ACC112 (cell line): ENCODE results near the gene VAPB.

Source experiments
- H2AFZ ChIP-seq: fragments of 200-600 bp; sonication (generic); one replicate; pipeline ENCODE4 v1.6.0; 2017; ENCODE audit warnings: antibody characterized with exemption, low read length; ENCODE audit not compliant: unreplicated experiment
- H3K27ac ChIP-seq: fragments of 200-600 bp; sonication (generic); 2 replicates; pipeline ENCODE4 v1.5.1; 2014; ENCODE audit warnings: low read depth, mild to moderate bottlenecking, antibody characterized with exemption, low read length, moderate library complexity
- H3K27me3 ChIP-seq: fragments of 200-600 bp; sonication (generic); 2 replicates; pipeline ENCODE4 v1.6.1; 2014; ENCODE audit warnings: mild to moderate bottlenecking, antibody characterized with exemption, low read length, moderate library complexity, mixed read lengths; ENCODE audit not compliant: insufficient read depth
- H3K36me3 ChIP-seq: fragments of 200-600 bp; sonication (generic); 2 replicates; pipeline ENCODE4 v1.6.1; 2016; ENCODE audit warnings: mild to moderate bottlenecking, antibody characterized with exemption, low read length, moderate library complexity, mixed read lengths; ENCODE audit not compliant: insufficient read depth
- H3K4me1 ChIP-seq: fragments of 200-600 bp; sonication (generic); one replicate; pipeline ENCODE4 v1.6.1; 2016; ENCODE audit warnings: low read length, mixed read lengths; ENCODE audit not compliant: insufficient read depth, unreplicated experiment, control insufficient read depth
- H3K4me3 ChIP-seq: fragments of 200-600 bp; sonication (generic); 2 replicates; pipeline ENCODE4 v1.5.1; 2014; ENCODE audit warnings: mild to moderate bottlenecking, low read depth, low read length
- H3K79me2 ChIP-seq: fragments of 200-600 bp; sonication (generic); one replicate; pipeline ENCODE4 v1.6.0; 2016; ENCODE audit warnings: low read length; ENCODE audit not compliant: control insufficient read depth, unreplicated experiment, insufficient read depth

VAPB gene

DNA sequence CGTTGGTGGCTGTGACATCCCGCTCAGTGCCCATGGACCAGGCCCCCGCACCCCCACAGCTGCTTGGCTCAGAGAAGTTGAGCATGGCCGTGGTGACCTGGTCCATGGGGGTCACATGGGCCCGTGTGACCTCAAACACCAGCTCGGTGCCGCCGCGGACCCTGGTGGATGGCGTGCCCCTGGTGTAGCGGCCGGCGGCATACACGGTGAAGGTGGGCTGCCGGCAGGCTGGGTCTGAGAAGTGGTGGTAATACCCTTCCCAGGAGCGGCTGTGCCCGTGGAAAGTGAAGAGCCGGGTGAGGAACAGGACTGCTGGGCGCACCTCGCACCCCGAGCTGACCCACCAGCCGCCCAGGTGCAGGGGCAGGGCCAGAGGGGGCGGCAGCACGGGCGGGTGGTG lies 72.1 kb downstream of the VAPB start:
- peaks cover 7% of the 10 kb centered on the region for H3K4me1 ChIP-seq
- H2AFZ ChIP-seq: no peak overlapping the region
- H3K36me3 ChIP-seq: no peaks in the 10 kb centered on the region
- no peaks in the 10 kb centered on the region for H3K27me3 ChIP-seq
- no peaks in the 10 kb centered on the region for H3K79me2 ChIP-seq
- no peak overlapping the region for H3K4me3 ChIP-seq
- H3K27ac ChIP-seq: no peak overlapping the region

DNA sequence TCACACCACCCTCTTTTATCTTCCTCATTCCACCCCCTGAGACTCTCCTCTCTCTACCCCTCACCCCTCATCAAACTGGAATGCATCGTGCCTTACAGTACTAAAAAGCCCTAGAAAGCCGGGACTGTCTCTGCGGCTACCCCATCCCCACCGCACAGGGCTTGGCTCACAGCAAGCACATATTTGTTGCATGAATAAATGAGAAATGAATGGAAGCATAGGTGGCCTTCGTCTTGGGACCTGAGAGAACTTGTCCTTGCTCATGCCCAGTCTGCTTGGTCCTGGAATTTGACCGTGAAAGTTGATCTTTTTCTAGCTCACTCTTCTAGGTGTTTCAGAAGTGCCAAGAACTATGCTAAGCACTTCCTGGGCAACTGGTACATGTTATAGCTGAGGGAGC lies 72.9 kb downstream of the VAPB start:
- Histone ChIP-seq H3K27me3 (no peaks in the 10 kb centered on the region), H3K4me3 (no peak overlapping the region), H3K36me3 (no peaks in the 10 kb centered on the region), H3K4me1 (peaks cover 7% of the 10 kb centered on the region), H2AFZ (no peak overlapping the region), H3K27ac (no peak overlapping the region), H3K79me2 (no peaks in the 10 kb centered on the region)

DNA sequence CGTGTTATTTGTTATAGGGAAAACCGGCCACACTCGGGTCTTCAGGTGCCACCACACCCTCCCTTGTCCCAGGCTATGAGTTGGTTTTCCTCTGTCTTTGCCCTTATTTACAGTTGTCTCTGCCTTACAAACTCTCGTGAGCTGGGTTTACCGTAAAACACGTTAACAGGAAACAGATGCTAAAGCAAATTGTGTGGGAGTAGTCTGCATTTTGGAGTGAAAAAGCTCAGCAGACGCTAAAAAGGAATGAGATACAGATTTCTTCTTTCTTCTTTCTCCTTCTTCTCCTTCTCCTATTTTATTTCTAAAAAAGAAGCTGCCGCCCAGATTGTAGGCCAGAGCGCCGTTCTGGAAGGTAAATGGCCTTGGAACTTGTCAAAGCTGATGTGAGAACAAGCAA lies 74.2 kb downstream of the VAPB start:
- H3K4me1 ChIP-seq: peaks cover 4% of the 10 kb centered on the region
- H3K36me3 ChIP-seq: no peaks in the 10 kb centered on the region
- H3K27ac ChIP-seq: no peak overlapping the region
- no peaks in the 10 kb centered on the region for H3K79me2 ChIP-seq
- no peak overlapping the region for H3K4me3 ChIP-seq
- no peaks in the 10 kb centered on the region for H3K27me3 ChIP-seq
- H2AFZ ChIP-seq: no peak overlapping the region

DNA sequence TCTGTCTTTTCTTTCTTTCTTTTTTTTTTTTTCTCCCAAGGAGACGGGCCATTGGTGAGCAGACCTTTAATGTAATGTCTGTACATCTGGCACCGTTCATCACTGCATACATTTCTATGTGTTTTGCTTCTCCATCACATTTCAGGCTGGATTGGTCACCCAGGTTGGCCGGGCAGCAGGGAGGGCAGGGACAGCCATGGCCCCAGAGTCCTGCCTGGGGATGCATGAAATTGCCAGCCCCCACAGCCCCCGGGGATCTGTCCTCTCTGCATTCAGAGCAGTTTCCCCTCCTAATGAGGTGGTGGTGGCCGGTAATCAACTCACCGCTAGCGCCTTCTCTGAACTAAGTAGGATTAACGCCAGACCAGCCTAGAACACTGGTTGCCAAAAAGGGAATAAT lies 75.8 kb downstream of the VAPB start:
- no peak overlapping the region for H3K4me3 ChIP-seq
- H2AFZ ChIP-seq: no peak overlapping the region
- H3K27me3 ChIP-seq: no peaks in the 10 kb centered on the region
- no peak overlapping the region for H3K27ac ChIP-seq
- no peaks in the 10 kb centered on the region for H3K4me1 ChIP-seq
- no peaks in the 10 kb centered on the region for H3K79me2 ChIP-seq
- no peaks in the 10 kb centered on the region for H3K36me3 ChIP-seq

DNA sequence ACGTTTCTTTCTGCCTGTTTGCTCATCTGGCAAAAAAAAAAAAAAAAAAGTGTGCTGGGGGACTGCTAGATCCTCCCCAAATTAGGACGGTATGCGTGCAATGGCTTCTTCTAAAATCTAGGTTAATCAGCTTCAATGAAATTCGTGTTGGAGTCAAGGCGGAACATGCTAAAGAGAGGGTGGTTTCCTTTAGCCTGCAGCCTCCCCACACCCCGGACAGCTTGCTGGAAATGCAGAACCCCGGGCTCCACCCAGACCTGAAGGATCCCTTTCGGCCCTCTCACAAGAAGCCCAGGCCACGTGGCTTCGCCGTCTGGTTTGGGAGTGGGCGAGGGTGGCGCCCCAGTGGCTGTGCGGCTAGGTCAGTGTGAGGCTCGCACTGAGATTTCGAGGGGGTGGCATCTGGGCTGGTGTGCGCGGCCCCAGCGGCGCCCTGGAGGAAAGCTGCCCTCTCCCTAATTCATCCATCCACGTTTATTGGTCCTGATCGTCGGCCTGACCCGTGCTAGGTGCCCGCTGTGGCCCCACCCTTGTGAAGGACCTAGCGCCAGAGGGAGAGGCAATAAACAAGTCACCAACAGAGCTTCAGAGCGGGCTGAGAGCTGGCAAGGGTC lies 77.2 kb downstream of the VAPB start:
- no peak overlapping the region for H3K27ac ChIP-seq
- no peak overlapping the region for H3K4me3 ChIP-seq
- no peaks in the 10 kb centered on the region for H3K36me3 ChIP-seq
- H2AFZ ChIP-seq: no peak overlapping the region
- no peaks in the 10 kb centered on the region for H3K79me2 ChIP-seq
- H3K4me1 ChIP-seq: no peaks in the 10 kb centered on the region
- no peaks in the 10 kb centered on the region for H3K27me3 ChIP-seq

DNA sequence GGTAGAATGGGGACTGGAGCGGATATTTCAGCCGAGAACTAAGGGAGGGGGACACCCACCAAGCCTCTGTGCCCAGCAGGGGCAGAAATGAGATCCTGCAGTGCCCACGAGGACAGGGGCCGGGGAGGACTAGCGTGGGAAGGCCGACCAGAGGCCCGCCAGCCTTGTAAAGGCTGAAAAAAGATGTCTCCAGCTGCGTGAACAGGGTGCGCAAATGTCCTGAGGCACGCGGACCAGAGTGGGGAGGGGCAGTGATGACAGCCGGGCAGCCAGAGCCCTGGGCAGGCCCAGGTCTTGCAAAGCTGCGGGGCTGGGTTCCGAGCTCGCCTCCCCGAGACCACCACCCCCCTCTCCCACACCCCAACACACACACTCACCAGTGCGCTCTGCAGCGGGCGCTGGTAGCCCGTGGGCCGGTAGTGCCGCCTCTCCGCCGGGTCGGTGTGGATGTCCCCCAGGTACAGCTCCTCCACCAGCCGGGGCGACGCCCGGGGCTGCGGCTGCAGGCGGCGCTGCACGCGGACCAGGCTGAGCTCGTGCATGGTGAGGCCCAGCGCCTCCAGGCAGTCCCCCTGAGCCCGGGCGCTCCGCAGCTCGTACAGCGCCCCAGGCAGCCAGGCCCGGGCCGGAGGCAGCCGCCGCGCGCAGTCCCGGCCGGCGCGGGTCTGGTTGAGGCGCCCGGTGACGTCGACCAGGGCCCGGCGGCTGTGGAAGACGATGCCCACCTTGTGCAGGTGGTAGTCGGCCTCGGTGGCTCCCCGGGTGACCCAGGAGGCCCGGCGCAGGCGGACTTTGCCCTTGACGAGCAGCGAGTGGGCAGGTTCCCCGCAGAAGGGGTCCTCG lies 77.9 kb downstream of the VAPB start:
- Histone ChIP-seq H3K36me3 (no peaks in the 10 kb centered on the region), H3K27ac (no peak overlapping the region), H3K4me1 (no peaks in the 10 kb centered on the region), H3K79me2 (no peaks in the 10 kb centered on the region), H3K27me3 (no peaks in the 10 kb centered on the region), H3K4me3 (no peak overlapping the region), H2AFZ (no peak overlapping the region)

DNA sequence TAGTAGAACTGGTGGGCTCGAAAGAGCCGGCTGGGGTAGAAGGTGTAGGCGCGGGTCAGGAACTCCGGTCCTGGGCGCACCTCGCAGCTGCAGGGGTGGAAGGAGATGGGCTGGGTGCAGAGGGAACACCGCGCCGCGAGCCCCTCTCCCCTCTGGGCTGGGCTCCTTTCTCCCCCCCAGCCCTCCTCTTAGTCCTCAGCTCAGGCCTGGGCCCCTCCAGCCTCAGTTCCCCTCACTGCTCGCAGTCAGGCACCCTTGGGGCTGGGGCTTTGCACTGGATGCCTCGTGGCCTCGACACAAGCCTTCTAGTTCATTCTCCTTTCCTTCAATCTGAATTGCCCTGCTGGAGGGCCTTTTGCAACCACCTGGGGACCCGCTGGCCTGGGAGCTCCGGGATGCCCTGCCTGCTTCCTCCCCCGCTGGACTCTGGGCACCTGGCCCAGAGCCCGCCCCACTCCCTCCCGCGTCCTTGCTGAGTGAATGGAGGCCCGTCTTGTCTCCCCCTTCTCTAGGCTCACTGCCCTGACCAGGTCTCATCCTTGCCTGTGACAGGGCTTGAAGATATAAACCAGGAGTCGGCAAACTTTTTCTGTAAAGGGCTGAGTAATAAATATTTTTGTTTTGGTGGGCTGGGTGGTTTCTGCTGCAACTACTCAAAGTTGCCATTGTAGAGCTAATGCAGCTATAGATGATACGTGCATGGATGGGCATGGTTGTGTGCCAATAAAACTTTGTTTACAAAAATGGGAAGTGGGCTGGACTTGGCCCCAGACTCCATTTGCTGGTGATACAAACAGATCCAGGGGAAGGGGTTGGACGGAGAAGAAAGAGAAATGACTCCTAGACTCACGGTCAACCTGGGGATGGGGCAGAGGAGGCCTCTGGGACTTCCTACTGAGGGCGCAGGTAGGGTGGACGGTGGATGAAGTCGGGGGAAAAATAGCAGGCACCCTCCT lies 78.8 kb downstream of the VAPB start:
- Histone ChIP-seq H3K79me2 (no peaks in the 10 kb centered on the region), H3K4me3 (no peak overlapping the region), H3K4me1 (no peaks in the 10 kb centered on the region), H3K27me3 (no peaks in the 10 kb centered on the region), H3K27ac (no peak overlapping the region), H2AFZ (no peak overlapping the region), H3K36me3 (no peaks in the 10 kb centered on the region)

DNA sequence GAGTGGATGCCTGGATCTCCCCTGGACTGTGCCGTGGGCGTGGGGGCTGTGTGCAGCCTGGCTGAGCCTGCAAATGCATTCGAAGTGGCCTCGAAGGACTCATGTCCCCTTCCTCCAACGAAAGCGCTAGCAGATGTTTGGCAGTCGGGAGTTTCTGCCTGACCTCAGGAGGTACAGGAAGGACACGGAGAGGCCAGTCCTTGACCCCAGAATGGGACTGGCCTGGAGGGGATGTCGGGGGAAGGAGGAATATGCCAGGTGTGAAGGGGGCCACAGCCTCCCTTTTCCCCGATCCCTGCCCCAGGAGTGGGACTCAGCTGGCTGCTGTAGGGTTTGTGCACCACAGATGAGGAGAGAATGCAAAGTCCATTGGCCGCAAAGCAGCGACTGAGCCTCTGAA lies 80.6 kb downstream of the VAPB start:
- no peaks in the 10 kb centered on the region for H3K36me3 ChIP-seq
- no peak overlapping the region for H3K4me3 ChIP-seq
- H3K27me3 ChIP-seq: no peaks in the 10 kb centered on the region
- H3K27ac ChIP-seq: no peak overlapping the region
- H2AFZ ChIP-seq: no peak overlapping the region
- no peaks in the 10 kb centered on the region for H3K4me1 ChIP-seq
- H3K79me2 ChIP-seq: no peaks in the 10 kb centered on the region

DNA sequence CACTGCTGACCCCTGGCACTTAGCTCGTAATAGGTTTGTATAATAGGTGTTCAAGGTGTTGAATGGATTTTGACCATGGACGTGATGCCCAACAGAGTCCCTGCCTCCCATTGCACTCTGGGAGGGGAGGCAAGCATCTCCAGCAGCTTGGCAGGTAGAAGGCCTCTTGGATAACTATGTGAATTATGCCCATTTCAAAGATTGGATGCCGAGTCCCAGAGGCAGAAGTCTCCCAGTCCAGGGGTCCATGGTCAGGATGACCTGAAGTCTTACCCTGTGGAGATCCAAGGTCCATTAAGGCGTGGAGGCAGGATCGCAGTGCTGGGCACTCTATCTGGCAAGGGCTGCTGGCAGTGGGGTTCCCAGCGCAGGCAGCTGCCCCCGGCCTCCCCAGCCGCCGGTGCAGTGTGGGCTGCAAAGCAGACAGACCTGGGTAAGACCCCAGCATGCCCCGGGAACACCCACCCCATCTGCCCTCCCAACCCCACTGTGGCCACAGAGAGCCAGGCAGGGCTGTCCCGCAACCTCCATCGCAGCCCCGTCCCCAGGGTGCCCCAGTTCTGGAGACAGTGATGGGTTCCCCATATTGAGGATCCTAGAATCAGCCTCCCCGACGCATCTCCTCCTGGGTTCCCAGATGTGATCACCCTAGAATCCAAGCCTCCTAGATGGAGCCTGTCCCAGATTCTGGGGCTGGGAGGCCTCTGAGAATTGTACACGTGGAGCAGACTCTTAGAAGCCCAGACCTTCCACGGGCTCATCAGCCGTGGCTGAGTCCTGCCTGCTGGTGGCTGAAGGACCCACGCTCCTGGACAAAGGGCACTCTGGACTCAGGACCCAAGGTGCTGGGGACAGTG lies 81.5 kb downstream of the VAPB start:
- no peak overlapping the region for H3K4me3 ChIP-seq
- H3K27ac ChIP-seq: no peak overlapping the region
- no peaks in the 10 kb centered on the region for H3K27me3 ChIP-seq
- no peaks in the 10 kb centered on the region for H3K36me3 ChIP-seq
- no peaks in the 10 kb centered on the region for H3K79me2 ChIP-seq
- no peaks in the 10 kb centered on the region for H3K4me1 ChIP-seq
- H2AFZ ChIP-seq: no peak overlapping the region
